Measurements from ENCODE around the gene NBPF8.
"Not testable (repeated sequence)": the region's sequence is repeated elsewhere in the genome, so short reads cannot be mapped to it uniquely, and the experiment has no call there.

- not testable (repeated sequence) for TF ChIP-seq CTCF (conservative IDR thresholded peaks at IDR 0.05 in 1 of 2, IDR thresholded peaks at IDR 0.05 in 1 of 2; ENCODE audit: extremely low read depth in 1 of 2, insufficient read depth in 1 of 2, low read depth in 1 of 2, low read length in 2 of 2); EZH2 (IDR thresholded peaks at IDR 0.05; ENCODE audit: borderline replicate concordance, low read length)
Observed at GRCh38 chr1:120433831-120434230, 19.0 kb downstream of the NBPF8 start.
